ENCODE measurements around the gene INF2.
A peak's percentile ranks its signal among the peaks of the same experiment; 100 is the strongest.

Gene INF2

GRCh38 chr14:104675447-104675846 is 14.0 kb upstream of the INF2 start:
- no peak overlapping the region for H3K4me3 ChIP-seq (ENCODE audit: low read depth, low read length)

GRCh38 chr14:104676130-104676693 is 13.2 kb upstream of the INF2 start:
- H3K4me3 ChIP-seq (ENCODE audit: low read depth, low read length) = no peak overlapping the region

- peak overlapping the region; percentile 41 for H3K4me3 ChIP-seq (ENCODE audit: low read depth, low read length)
These were observed 12.5 kb upstream of the INF2 start for GRCh38 chr14:104676694-104677511.

- peak overlapping the region; percentile 41 for H3K4me3 ChIP-seq (ENCODE audit: low read depth, low read length)
These were observed 11.7 kb upstream of the INF2 start for GRCh38 chr14:104677512-104678332.

- H3K4me3 ChIP-seq (ENCODE audit: low read depth, low read length) = no peak overlapping the region
These were observed 11.1 kb upstream of the INF2 start for GRCh38 chr14:104678346-104678745.

- H3K4me3 ChIP-seq (ENCODE audit: low read depth, low read length) = no peak overlapping the region
These were observed 10.3 kb upstream of the INF2 start for GRCh38 chr14:104678901-104679705.

GRCh38 chr14:104680056-104680805 is 9.2 kb upstream of the INF2 start:
- no peak overlapping the region for H3K4me3 ChIP-seq (ENCODE audit: low read depth, low read length)

- H3K4me3 ChIP-seq (ENCODE audit: low read depth, low read length) = peak overlapping the region; percentile 24
These were observed 8.4 kb upstream of the INF2 start for GRCh38 chr14:104680806-104681688.

- H3K4me3 ChIP-seq (ENCODE audit: low read depth, low read length) = peak overlapping the region; percentile 24
These were observed 7.7 kb upstream of the INF2 start for GRCh38 chr14:104681689-104682074.

GRCh38 chr14:104682107-104682593 is 7.3 kb upstream of the INF2 start:
- H3K4me3 ChIP-seq (ENCODE audit: low read depth, low read length) = peak overlapping the region; percentile 20

- no peak overlapping the region for H3K4me3 ChIP-seq (ENCODE audit: low read depth, low read length)
These were observed 5.6 kb upstream of the INF2 start for GRCh38 chr14:104683653-104684448.

- no peak overlapping the region for H3K4me3 ChIP-seq (ENCODE audit: low read depth, low read length)
These were observed 5.0 kb upstream of the INF2 start for GRCh38 chr14:104684449-104684821.

GRCh38 chr14:104685216-104685997 is 4.0 kb upstream of the INF2 start:
- H3K4me3 ChIP-seq (ENCODE audit: low read depth, low read length) = no peak overlapping the region

GRCh38 chr14:104685998-104686610 is 3.3 kb upstream of the INF2 start:
- H3K4me3 ChIP-seq (ENCODE audit: low read depth, low read length) = no peak overlapping the region

GRCh38 chr14:104686624-104687517 is 2.5 kb upstream of the INF2 start:
- H3K4me3 ChIP-seq (ENCODE audit: low read depth, low read length) = no peak overlapping the region
